T-helper 22 cell (primary cell): ENCODE measurements around the gene NUP153.
"Not testable (repeated sequence)": the region's sequence is repeated elsewhere in the genome, so short reads cannot be mapped to it uniquely, and the experiment has no call there.

Experiments used
- DNase-seq: peaks from one replicate; pipeline ENCODE4 v3.0.0-alpha.2; 2020; ENCODE audit warnings: low read depth

NUP153 gene

DNA sequence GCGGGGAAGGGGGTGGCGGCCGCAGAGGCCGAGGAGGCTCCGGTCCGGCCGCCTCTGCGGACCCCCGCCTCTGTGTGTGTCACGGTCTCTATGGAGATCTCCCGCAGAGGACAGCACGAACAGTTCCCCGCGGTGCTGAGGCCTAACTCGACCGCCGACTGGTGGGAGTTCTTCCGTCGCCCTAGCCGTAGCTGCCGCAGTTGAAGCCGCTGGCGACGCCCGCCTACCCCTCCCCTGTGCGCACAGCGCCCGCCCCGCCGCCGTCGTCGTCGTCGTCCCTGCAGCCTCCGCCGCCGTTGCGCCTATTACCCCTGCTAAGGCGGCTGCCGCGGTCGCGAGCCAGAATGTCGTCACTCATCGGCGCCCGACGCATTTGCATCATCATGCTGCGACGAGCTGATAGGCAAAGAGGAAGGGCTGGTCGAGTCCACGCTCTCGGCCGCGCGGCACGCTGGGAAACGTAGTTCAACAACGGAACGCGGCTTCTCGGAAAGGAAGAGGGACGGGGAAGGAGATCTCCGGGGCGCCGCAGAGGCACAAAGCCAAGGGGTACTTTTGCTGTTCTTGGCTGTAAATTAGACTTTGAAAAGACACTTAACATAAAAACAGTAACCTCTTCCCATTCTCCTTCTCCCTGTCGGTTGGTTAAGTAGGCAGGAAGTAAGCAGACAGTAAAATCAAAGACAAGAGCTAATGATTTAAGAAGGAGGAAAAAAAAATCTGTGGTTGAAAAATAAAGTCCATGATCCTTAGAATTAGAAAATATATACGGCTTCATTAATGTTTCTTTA lies at the start of gene NUP153:
Gene NUP153, minus strand, starts transcription at position 346 of the 791 bp plus-strand sequence. CDS start 538 bp downstream, outside the sequence.
- DNase-seq: peak; percentile 98

DNA sequence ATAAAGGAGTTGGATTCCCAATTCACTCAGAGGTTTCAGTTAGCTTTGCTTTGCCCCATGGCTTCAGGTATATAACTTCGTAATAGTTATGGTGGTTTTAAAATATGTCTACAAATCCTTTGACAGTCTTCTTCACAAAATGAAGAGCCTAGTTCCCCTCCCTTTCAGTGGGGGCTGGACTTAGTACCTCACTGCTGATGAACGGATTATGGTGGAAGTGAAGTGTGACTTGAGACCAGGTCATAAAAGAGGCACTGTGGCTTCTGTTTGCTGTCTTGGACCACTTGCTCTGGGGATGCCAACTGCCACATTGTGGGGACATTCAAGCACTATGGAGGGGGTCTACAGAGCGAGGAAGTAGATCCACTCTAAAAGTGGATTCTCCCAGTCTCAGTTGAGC lies 47.5 kb upstream of the NUP153 start:
- DNase-seq: no peak

DNA sequence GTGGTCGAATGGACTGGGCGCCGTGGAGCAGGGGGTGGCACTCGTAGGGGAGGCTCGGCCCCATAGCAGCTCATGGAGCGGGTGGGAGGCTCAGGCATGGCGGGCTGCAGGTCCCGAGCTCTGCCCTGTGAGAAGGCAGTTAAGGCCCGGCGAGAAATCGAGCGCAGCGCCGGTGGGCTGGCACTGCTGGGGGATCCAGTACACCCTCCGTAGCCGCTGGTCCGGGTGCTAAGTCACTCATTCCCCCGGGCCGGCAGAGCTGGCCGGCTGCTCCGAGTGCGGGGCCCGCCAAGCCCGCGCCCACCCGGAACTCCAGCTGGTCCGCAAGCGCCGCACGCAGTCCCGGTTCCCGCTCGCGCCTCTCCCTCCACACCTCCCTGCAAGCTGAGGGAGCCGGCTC lies 38.6 kb upstream of the NUP153 start:
- not testable (repeated sequence) for DNase-seq

DNA sequence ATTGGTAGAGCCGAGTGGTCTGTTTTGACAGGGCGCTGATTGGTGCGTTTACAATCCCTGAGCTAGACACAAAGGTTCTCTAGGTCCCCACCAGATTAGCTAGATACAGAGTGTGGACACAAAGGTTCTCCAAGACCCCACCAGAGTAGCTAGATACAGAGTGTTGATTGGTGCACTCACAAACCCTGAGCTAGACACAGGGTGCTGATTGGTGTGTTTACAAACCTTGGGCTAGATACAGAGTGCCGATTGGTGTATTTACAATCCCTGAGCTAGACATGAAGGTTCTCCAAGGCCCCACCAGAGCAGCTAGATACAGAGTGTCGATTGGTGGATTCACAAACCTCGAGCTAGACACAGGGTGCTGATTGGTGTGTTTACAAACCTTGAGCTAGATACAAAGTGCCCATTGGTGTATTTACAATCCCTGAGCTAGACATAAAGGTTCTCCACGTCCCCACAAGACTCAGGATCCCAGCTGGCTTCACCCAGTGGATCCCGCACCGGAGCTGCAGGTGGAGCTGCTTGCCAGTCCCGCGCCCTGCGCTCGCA lies 38.1 kb upstream of the NUP153 start:
- not testable (repeated sequence) for DNase-seq

DNA sequence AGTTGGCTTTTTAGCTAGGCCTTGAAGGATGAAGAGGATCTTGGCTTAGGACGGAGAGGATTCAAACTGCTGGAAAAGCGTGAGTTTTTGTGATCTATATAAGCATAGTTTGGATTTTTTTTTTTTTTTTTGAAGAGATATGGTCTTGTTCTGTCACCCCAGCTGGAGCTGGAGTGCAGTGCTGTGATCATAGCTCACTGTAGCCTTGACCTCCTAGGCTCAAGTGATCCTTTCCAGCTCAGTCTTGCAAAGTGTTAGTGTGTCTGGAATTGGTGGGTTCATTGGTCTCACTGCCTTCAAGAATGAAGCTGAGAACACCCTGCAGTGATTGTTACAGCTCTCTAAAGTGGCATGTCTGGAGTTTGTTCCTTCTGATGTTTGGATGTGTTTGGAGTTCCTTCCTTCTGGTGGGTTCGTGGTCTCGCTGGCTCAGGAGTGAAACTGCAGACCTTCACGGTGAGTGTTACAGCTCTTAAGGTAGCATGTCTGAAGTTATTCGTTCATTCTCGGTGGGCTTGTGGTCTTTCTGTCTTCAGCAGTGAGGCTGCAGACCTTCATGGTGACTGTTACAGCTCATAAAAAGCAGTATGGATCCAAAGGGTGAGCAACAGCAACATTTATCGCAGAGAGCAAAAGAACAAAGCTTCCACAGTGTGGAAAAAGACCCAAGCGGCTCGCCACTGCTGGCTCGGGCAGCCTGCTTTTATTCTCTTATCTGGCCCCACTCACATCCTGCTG lies 37.5 kb upstream of the NUP153 start:
- DNase-seq: no peak

DNA sequence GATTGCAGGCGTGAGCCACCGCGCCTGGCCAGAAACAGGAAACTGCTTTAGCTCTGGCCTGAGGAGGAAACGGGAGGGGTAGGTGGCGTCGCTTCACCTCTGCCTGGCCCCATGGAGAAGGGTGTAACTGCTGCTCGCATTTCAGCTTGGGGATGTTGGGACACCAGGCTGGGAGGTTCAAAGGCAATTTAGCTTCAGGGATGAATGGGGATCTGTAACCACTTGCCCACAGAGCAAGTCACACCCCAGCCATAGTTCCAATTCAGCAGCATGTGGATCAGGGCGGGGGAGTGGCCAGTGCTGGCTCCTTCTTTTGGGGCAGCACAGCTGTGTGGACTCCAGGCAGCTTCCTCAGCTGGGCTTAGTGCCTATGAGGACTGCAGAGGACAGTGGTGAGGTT lies 34.8 kb upstream of the NUP153 start:
- no peak for DNase-seq

DNA sequence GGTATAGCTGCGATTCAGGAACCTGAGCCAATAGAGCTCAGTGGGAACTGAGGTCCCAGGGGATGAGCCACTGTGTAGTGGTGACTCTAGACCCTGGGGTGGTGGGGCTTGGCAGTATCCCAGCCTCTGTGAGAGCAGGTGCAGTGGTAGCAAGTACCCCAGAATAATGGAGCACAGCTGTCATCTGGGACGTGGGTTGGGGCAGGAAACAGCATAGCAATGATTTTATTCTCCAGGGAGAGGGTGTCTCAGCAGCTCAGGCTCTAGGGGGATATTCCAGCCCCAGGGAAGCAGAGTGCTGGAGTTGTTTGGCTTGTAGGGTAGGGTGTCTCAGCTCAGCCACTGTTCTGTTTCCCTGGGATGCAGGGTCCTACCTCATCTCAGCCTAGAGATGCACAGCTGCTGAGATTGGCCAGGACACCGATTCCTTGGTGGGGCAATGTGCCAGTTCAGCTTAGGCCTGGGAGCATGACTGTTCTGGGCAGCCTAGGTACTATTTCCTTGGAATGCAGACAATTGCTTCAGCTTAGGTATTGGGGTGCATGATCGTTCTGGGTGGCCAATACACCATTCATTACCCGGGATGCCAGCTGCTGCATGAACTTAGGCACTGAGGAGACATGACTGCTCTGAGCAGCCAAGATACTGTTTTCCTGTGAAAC lies 34.0 kb upstream of the NUP153 start:
- DNase-seq: no peak

DNA sequence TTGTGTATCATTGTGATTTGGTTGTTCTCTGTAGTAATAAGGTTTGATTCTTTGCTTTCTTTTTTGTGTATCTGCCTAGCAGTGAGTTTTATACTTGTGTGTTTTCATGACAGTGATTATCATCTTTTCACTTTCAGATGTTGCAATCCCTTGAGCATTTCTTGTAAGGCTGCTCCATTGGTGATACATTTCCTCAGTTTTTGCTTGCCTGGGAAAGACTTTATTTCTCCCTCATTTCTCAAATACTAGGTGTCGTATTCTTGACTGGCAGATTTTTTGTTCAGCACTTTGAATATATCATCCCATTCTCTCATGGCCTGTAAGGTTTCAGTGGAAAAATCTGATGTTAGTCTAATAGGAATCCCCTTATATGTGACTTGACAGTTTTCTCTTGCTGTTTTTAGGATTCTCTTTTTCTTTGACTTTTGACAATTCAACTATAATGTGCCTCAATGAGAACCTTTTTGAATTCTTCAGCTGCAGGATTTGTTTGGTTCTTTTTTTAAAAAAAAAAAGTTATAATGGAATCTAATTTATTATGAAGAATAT lies 31.1 kb upstream of the NUP153 start:
- DNase-seq: no peak

DNA sequence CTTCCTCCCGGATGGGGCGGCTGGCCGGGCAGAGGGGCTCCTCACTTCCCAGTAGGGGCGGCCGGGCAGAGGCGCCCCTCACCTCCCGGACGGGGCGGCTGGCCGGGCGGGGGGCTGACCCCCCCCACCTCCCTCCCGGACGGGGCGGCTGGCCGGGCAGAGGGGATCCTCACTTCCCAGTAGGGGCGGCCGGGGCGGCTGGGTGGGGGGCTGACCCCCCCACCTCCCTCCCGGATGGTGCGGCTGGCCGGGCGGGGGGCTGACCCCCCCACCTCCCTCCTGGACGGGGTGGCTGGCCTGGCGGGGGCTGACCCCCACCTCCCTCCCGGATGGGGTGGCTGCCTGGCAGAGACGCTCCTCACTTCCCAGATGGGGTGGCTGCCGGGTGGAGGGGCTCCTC lies 28.6 kb upstream of the NUP153 start:
- DNase-seq: not testable (repeated sequence)

DNA sequence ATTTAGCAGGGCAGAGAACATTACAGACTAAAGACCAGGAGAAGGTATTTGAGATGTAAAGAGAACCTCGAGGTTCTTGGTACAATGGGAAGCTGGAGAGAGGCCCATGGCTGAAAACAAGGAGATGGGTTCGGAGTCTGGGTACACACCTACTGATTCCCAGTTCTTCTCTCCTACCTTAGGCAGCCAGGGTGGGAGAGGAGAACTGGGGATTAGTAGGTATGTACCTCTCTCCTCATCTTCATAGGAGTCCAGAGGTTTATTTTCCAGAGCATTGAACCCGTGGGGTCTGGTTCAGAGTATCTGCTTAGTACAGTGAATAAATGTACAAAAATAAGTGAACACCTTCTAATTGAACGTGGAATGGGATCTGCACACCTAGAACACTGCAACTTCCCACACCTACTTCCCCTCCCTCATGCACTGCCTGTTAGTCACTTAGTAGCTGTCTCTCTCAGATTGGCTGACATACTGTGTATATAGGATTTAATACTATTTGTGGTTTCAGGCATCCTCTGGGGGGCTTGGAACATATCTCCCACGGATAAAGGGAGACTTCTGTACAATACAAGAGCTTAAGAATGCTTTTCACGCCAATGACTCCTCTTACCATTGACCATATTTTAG lies 23.5 kb upstream of the NUP153 start:
- DNase-seq: no peak

DNA sequence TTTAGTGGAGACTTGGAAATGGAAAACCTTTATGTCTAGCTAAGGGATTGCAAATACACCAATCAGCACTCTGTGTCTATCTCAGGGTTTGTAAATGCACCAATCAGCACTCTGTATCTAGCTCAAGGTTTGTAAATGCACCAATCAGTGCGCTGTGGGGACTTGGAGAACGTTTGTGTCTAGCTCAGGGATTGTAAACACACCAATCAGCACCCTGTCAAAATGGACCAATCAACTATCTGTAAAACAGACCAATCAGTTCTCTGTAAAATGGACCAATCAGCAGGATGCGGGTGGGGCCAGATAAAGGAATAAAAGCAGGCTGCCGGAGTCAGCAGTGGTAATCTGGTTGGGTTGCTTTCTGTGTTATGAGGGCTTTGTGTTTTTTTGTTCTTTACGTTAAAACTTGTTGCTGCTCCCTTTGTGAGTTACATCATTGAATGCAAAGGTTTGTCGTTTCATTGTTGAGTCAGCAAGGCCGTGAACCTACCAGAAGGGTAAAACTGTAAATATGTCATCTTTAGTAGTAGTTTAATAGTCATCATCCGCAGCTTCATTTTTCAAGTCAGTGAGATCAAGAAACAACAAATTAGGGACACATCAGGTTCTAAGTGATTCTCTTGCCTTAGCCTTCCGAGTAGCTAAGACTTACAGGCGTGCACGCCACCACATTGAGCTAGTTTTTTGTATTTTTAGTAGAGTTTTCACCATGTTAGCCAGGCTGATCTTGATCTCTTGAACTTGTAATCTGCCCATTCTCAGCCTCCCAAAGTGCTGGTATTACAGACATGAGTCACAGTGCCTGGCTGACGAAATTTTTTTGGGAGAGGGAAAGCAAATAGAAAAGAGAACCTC lies 22.7 kb upstream of the NUP153 start:
- no peak for DNase-seq

DNA sequence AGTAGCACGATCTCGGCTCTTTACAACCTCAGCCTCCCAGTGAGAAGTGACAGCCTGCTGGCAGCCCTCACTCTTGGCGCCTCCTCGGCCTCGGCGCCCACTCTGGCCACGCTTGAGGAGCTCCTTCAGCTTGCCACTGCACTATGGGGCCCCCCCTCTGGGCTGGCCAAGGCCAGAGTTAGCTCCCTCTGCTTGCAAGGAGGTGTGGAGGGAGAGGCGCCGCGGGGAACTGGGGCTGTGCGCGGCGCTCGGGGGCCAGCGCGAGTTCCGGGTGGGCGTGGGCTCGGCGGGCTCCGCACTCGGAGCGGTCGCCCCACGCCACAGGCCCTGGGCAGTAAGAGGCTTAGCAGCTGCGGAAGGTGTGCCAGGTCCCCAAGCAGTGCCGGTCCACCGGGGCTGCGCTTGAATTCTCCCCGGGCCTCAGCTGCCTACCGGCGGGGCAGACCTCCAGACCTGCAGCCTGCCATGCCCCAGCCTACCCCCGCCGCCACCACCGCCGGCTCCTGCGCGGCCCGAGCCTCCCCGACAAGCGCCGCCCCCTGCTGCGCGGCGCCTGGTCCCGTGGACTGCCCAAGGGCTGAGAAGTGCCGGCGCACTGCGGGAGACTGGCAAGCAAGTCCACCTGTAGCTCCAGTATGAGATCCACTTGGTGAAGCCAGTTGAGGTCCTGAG lies 22.0 kb upstream of the NUP153 start:
- DNase-seq: no peak

DNA sequence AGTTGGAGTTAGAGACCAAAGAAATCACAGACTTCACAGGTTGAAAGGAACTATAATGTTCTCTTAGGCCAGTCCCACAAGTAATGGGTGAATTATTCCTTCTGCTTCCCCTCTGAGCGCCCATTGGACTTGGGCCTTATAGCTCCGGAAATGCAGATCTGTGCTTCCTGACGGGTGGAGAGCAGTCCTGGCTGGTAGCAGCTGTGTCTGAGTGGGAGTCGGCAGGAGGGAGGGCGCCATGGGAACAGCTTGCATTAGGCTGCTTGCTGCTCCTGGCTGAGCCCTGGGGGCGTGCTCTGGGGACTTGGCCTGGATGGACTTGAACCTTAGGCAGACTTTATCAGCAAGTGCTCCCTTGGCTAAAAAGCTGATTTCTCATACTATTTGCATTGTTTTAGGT lies 18.4 kb upstream of the NUP153 start:
- no peak for DNase-seq

DNA sequence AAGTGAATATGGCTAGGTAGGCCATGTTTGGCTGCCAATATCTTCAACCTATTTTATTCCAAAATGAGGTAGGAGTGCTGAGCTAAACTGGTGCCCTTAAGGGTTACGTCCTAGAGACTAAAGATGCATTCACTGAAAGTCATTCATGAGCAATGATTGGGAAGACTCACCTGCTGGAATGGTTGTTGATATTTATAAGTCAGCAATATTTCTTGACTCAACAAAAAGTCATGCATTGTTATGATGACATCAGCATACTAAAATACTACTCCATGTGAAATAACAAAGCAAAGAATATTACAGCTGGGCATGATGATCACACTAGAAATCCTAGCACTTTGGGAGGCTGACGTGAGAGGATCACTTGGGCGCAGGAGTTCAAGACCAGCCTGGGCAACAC lies 17.6 kb upstream of the NUP153 start:
- no peak for DNase-seq

DNA sequence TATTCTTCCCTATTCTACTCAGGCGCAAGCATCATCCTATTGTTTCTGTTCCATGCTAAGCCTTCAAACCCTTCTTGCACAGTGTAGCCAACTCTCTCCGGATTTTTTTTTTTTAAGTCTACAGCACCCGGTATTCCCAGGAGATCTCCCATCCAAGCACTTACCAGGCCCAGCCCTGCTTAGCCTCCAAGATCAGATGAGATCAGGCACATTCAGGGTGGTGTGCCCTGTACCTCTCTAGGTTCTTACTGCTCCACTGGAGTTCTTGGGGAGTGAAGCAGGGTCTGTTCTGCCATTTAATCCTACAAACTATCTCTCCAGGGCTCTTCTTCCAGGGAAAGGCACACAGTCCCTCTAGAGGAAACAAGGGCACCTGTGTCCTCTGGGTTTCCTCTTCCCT lies 14.9 kb upstream of the NUP153 start:
- no peak for DNase-seq

DNA sequence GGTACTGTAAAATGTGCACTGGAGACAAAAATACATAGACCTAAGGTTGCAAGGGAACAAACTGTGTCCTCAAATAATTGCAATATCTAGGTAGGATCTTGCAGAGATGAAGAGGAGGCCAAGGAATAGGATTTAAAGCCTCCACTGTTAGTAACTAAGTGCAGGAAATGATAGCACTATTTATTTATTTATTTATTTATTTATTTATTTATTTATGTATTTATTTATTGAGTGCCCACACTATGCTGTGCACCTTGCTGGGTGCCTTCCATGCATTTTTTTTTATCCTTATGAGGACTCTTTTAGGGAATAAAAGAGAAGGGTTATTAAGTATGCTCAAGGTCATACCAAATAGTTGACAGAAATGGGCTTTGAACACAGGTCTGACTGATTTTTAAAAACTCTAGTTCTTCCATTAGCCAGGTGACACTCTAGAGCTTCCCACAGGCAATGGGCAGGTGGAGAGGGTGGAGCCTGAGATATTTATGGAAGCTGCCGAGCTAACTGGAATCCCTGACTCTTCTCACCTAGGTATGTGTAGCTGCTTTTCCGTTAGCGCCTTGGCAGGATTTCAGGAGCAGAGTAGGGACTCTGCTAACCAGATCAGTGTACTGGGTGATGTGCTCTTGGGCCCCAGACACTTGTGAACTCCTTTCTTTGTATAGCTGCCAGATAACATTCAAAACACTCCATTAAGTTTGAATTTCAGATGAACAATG lies 12.8 kb upstream of the NUP153 start:
- no peak for DNase-seq

DNA sequence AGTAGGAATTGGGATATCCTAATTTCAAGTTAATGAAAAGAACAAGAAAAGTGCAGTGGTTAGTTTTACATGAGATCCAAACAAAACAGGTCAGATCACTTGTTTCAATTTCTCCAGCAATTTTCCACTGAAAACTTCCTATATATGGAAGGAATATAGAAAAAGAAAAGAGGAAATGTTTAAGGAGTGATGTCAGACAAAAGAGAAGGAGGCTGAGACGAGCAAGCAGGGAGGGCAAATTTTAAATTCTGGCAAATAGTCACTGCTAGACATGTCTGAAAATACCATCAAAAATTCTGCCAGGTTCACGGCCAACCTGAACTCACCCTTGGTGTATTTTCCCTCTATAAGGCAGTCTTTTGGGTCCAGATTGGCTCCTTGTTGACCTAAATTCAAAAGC lies 9.5 kb upstream of the NUP153 start:
- DNase-seq: no peak

DNA sequence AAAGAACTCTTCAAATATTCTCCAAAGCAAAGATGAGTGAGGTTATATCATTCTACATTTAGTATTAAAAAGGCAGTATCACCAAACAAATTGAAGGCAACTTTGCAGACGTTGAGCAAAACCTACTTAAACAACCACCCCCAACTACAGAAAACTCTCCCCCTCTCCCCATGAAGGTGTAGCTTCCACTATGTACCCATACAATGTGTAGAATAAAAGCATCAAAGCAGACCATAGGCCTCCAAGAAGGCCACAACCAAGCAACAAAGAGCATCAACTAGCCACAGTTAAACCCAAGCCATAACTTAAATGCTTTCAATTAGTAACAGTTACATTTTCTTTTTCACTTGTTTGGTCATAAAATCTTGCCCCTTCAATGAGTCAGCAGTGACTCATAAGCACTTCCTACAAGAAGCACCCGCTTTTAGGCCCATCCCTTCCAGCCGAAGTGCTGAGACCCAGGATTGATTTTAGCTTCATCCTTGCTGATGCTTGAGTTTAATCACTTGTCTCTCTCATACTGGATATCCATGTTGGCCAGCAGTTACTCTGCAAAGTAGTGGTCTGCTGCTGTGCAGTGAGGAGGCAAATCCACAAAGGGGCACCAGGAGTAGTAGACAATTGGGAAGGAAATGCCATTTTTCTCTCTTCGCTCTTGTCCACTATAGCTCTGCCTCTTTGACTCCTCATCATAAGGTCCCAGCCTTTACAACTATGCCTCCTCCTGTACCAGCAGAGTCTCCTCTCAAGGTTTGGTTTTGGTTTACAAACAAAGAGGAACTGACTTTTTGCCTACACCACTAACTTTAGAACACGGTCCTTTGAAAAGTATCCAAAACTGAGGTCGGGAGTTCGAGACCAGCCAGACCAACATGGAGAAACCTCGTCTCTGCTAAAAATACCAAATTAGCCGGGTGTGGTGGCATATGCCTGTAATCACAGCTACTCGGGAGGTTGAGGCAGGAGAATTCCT lies 8.4 kb upstream of the NUP153 start:
- DNase-seq: no peak

DNA sequence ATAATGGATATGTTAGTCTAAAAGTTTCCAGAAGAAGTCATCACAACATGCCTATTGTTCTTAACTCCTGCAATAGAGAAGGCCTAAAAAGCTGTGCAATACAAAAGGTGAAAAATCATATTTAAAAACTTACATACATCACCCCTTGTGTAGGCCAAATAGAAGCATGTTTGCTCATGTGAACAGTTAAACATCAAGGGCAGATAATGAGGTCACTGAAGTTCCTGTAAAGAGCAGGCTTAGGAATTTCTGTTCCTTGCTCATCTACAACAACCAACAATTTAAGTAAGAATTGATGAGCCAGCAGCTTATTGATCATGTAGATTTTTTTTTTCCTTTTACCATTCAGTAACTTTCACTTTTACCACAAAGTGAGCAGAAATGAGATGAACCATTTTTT lies 7.5 kb upstream of the NUP153 start:
- DNase-seq: no peak
